GM23338 (cell line): ENCODE data around the gene LDAF1. TPM values are rescaled to one million over a fixed set of nuclear protein-coding genes. Genes with fewer than 3 reads are reported as not detected.

Experiments used
- ATAC-seq: fragments of 200-7000 bp; cut with Tn5 transposase; 3 replicates; pipeline ENCODE4 v1.9.1; 2020
- DNase-seq: peaks from one replicate; pipeline ENCODE4 v3.0.0-alpha.2; 2015; ENCODE audit warnings: low spot score
- H2AFZ ChIP-seq: fragments of 200-600 bp; sonication (generic); 2 replicates; pipeline ENCODE4 v1.8.0; 2016; ENCODE audit warnings: antibody characterized with exemption, mild to moderate bottlenecking, moderate library complexity
- H3F3A ChIP-seq: fragments of 200-600 bp; sonication (generic); replicated peaks from 2 replicates; pipeline ENCODE4 v1.8.0; 2017; ENCODE audit warnings: antibody characterized with exemption, mixed run types, low read depth
- H3K27ac ChIP-seq: fragments of 200-600 bp; sonication (generic); 2 replicates; pipeline ENCODE4 v1.6.1; 2016; ENCODE audit warnings: low read depth
- H3K27me3 ChIP-seq: fragments of 200-600 bp; sonication (generic); 2 replicates; pipeline ENCODE4 v1.8.0; 2016; ENCODE audit warnings: mild to moderate bottlenecking, mixed run types, moderate library complexity; ENCODE audit not compliant: insufficient read depth
- H3K36me3 ChIP-seq: fragments of 200-600 bp; sonication (generic); 2 replicates; pipeline ENCODE4 v1.8.0; 2016; ENCODE audit warnings: mild to moderate bottlenecking; ENCODE audit not compliant: insufficient read depth
- H3K4me1 ChIP-seq: fragments of 200-600 bp; sonication (generic); 2 replicates; pipeline ENCODE4 v1.8.0; 2016; ENCODE audit warnings: mild to moderate bottlenecking, moderate library complexity; ENCODE audit not compliant: insufficient read depth
- H3K4me2 ChIP-seq: fragments of 200-600 bp; sonication (generic); 2 replicates; pipeline ENCODE4 v1.7.1; 2017; ENCODE audit warnings: mixed run types
- H3K4me3 ChIP-seq: fragments of 200-600 bp; sonication (generic); 2 replicates; pipeline ENCODE4 v1.6.1; 2016; ENCODE audit warnings: mixed run types
- H3K79me2 ChIP-seq: fragments of 200-600 bp; sonication (generic); replicated peaks from 2 replicates; pipeline ENCODE4 v1.8.0; 2017; ENCODE audit warnings: mild to moderate bottlenecking; ENCODE audit not compliant: insufficient read depth
- H3K9me2 ChIP-seq: fragments of 200-600 bp; sonication (generic); 2 replicates; pipeline ENCODE4 v1.8.0; 2017; ENCODE audit not compliant: insufficient read depth
- H4K20me1 ChIP-seq: fragments of 200-600 bp; sonication (generic); replicated peaks from 2 replicates; pipeline ENCODE4 v1.8.0; 2017; ENCODE audit warnings: mild to moderate bottlenecking; ENCODE audit not compliant: insufficient read depth
- H3K27ac Mint-ChIP-seq: 2 replicates; pipeline ENCODE4 v1.8.0; 2020; ENCODE audit warnings: inconsistent platforms, mild to moderate bottlenecking, moderate library complexity, mixed read lengths
- H3K27me3 Mint-ChIP-seq: 3 replicates; pipeline ENCODE4 v1.8.0; 2022; ENCODE audit warnings: low read depth, mild to moderate bottlenecking, moderate library complexity, mixed read lengths, inconsistent platforms; ENCODE audit not compliant: insufficient read depth, poor library complexity
- H3K36me3 Mint-ChIP-seq: 3 replicates; pipeline ENCODE4 v1.8.0; 2021; ENCODE audit warnings: low read depth, mild to moderate bottlenecking, inconsistent platforms, moderate library complexity, mixed read lengths
- H3K4me1 Mint-ChIP-seq: 3 replicates; pipeline ENCODE4 v1.8.0; 2020; ENCODE audit warnings: mild to moderate bottlenecking, inconsistent platforms, mixed read lengths
- H3K4me3 Mint-ChIP-seq: 3 replicates; pipeline ENCODE4 v1.8.0; 2021; ENCODE audit warnings: moderate library complexity, mild to moderate bottlenecking, inconsistent platforms, mixed read lengths
- H3K9me3 Mint-ChIP-seq: 3 replicates; pipeline ENCODE4 v1.8.0; 2020; ENCODE audit warnings: moderate library complexity, mild to moderate bottlenecking, inconsistent platforms, mixed read lengths
- CREB1 ChIP-seq: fragments of 250-450 bp; sonication (Bioruptor Pico); IDR thresholded peaks from 2 replicates; pipeline ENCODE4 v1.5.0; 2020; ENCODE audit warnings: low read depth, mild to moderate bottlenecking, moderate library complexity
- CTCF ChIP-seq, 2 experiments: fragments of 200-600 bp in 1 of 2; sonication (generic) in 1 of 2; conservative IDR thresholded peaks; 2 replicates each; pipeline versions ENCODE4 v1.5.1 to v1.6.1; 2016 to 2017; ENCODE audit warnings: antibody characterized with exemption in 2 of 2, low read depth in 2 of 2, mild to moderate bottlenecking in 2 of 2, moderate library complexity in 1 of 2
- EZH2 ChIP-seq: fragments of 200-600 bp; sonication (generic); IDR thresholded peaks from one replicate; pipeline ENCODE4 v1.8.0; 2017; ENCODE audit warnings: antibody characterized with exemption, mild to moderate bottlenecking, low read depth; ENCODE audit not compliant: unreplicated experiment
- EZH2phosphoT487 ChIP-seq: fragments of 200-600 bp; sonication (generic); IDR thresholded peaks from one replicate; pipeline ENCODE4 v1.8.1; 2018; ENCODE audit warnings: antibody characterized with exemption; ENCODE audit not compliant: unreplicated experiment
- JUNB ChIP-seq: IDR thresholded peaks from one replicate; pipeline ENCODE4 v1.6.1; 2016; ENCODE audit warnings: antibody characterized with exemption; ENCODE audit not compliant: unreplicated experiment
- NANOG ChIP-seq: IDR thresholded peaks from 2 replicates; pipeline ENCODE4 v1.6.1; 2016; ENCODE audit warnings: antibody characterized with exemption, borderline replicate concordance
- POLR2AphosphoS5 ChIP-seq: IDR thresholded peaks from 2 replicates; pipeline ENCODE4 v1.6.1; 2016; ENCODE audit warnings: antibody characterized with exemption, low read depth
- STAT1 ChIP-seq: IDR thresholded peaks from one replicate; pipeline ENCODE4 v1.6.1; 2016; ENCODE audit warnings: antibody characterized with exemption; ENCODE audit not compliant: unreplicated experiment
- ZNF114 ChIP-seq: fragments of 250-450 bp; sonication (Bioruptor Pico); IDR thresholded peaks from 2 replicates; pipeline ENCODE4 v1.5.0; 2020; ENCODE audit warnings: mild to moderate bottlenecking, moderate library complexity
- ZNF331 ChIP-seq: fragments of 250-450 bp; sonication (Bioruptor Pico); IDR thresholded peaks from 2 replicates; pipeline ENCODE4 v1.5.0; 2020; ENCODE audit warnings: low read depth, mild to moderate bottlenecking, moderate library complexity
- polyA plus RNA-seq: library from polyadenylated mRNA; unstranded; fragments of >200 nt; fragmentation: Nextera tagmentation; extraction: Ambion mirVana; gene quantifications from 2 replicates; pipeline ENCODE4 v1.2.1, GENCODE V29; 2016
- total RNA-seq: library from RNA; depleted of rRNA; stranded (reverse); fragments of >200 nt; shearing (Covaris generic); gene quantifications from 2 replicates; pipeline ENCODE4 v1.2.3, GENCODE V29; 2014
- TF ChIP-seq, protein P1 (sequence below): IDR thresholded peaks from 2 replicates; pipeline ENCODE4 v1.6.1; 2016; ENCODE audit warnings: antibody characterized with exemption
- TF ChIP-seq, protein P2 (sequence below): IDR thresholded peaks from one replicate; pipeline ENCODE4 v1.6.1; 2018; ENCODE audit warnings: antibody characterized with exemption; ENCODE audit not compliant: unreplicated experiment
- TF ChIP-seq, protein P3 (sequence below): fragments of 250-450 bp; sonication (Bioruptor Pico); IDR thresholded peaks from 2 replicates; pipeline ENCODE4 v1.5.0; 2020; ENCODE audit warnings: mild to moderate bottlenecking, moderate library complexity

LDAF1 gene
- total and polyA plus RNA-seq, 2 experiments from 2014 or later = 20.5 to 33.8 TPM

DNA sequence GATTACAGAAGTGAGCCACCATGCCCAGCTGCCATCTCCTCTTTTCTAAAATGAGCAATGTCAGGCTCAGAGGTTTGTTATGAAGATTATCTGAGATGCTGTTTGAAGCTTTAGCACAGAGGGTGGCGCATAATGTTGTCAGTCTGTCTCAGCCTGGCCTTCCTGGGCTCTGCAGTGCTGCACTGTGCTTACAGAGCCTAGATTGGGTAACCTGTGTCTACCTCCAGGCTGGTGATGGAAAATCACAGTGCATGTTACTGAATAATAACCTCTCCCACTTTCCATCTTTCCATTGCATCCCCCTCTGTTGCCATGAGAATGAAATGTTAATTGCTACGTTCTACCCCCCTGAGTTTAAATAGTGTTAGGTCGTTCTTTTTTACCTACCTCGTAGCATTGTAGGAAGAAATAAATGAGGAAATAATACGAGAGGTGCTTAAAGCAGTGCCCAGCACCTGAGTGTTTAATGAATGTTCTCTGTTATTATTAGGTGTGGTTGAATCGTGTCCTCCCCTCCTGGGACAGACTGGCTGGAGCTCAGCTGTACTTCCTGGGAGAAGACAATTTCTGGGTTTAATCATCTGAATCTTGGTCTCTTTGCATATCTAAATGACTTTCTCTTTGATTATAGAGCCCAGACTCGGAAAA, 6.2 kb downstream of the LDAF1 start:
- Mint-ChIP-seq H3K27me3 (no peaks in the 10 kb centered on the region), H3K4me1 (peaks cover 14% of the 10 kb centered on the region), H3K9me3 (no peaks in the 10 kb centered on the region), H3K36me3 (peaks cover 61% of the 10 kb centered on the region), H3K4me3 (no peak overlapping the region), H3K27ac (no peak overlapping the region)
- H2AFZ ChIP-seq = no peak overlapping the region
- H3K4me2 ChIP-seq = no peak overlapping the region
- DNase-seq (no peak), ATAC-seq (no peak)
- peaks cover 24% of the 10 kb centered on the region for H4K20me1 ChIP-seq
- no peaks in the 10 kb centered on the region for H3F3A ChIP-seq
- no peak overlapping the region for H3K27ac ChIP-seq
- no peak overlapping the region for H3K4me3 ChIP-seq
- no peaks in the 10 kb centered on the region for H3K9me2 ChIP-seq
- H3K4me1 ChIP-seq = peaks cover 10% of the 10 kb centered on the region; the same call in 1 of the 2 replicates
- no peak for TF ChIP-seq STAT1
- no peak for TF ChIP-seq JUNB
- TF ChIP-seq EZH2phosphoT487 = no peak
- TF ChIP-seq ZNF114 = no peak
- TF ChIP-seq CTCF (conservative IDR thresholded peaks at IDR 0.05; ENCODE audit: low read depth in 2 of 2) = no peak
- TF ChIP-seq, protein P1, sequence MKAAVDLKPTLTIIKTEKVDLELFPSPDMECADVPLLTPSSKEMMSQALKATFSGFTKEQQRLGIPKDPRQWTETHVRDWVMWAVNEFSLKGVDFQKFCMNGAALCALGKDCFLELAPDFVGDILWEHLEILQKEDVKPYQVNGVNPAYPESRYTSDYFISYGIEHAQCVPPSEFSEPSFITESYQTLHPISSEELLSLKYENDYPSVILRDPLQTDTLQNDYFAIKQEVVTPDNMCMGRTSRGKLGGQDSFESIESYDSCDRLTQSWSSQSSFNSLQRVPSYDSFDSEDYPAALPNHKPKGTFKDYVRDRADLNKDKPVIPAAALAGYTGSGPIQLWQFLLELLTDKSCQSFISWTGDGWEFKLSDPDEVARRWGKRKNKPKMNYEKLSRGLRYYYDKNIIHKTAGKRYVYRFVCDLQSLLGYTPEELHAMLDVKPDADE = no peak
- TF ChIP-seq CREB1 (CRISPR knock-in tag) = no peak
- TF ChIP-seq POLR2AphosphoS5 = no peak
- no peak for TF ChIP-seq EZH2
- TF ChIP-seq NANOG = no peak
- TF ChIP-seq ZNF331 = no peak
- TF ChIP-seq, protein P2, sequence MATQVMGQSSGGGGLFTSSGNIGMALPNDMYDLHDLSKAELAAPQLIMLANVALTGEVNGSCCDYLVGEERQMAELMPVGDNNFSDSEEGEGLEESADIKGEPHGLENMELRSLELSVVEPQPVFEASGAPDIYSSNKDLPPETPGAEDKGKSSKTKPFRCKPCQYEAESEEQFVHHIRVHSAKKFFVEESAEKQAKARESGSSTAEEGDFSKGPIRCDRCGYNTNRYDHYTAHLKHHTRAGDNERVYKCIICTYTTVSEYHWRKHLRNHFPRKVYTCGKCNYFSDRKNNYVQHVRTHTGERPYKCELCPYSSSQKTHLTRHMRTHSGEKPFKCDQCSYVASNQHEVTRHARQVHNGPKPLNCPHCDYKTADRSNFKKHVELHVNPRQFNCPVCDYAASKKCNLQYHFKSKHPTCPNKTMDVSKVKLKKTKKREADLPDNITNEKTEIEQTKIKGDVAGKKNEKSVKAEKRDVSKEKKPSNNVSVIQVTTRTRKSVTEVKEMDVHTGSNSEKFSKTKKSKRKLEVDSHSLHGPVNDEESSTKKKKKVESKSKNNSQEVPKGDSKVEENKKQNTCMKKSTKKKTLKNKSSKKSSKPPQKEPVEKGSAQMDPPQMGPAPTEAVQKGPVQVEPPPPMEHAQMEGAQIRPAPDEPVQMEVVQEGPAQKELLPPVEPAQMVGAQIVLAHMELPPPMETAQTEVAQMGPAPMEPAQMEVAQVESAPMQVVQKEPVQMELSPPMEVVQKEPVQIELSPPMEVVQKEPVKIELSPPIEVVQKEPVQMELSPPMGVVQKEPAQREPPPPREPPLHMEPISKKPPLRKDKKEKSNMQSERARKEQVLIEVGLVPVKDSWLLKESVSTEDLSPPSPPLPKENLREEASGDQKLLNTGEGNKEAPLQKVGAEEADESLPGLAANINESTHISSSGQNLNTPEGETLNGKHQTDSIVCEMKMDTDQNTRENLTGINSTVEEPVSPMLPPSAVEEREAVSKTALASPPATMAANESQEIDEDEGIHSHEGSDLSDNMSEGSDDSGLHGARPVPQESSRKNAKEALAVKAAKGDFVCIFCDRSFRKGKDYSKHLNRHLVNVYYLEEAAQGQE = no peak
- TF ChIP-seq, protein P3, sequence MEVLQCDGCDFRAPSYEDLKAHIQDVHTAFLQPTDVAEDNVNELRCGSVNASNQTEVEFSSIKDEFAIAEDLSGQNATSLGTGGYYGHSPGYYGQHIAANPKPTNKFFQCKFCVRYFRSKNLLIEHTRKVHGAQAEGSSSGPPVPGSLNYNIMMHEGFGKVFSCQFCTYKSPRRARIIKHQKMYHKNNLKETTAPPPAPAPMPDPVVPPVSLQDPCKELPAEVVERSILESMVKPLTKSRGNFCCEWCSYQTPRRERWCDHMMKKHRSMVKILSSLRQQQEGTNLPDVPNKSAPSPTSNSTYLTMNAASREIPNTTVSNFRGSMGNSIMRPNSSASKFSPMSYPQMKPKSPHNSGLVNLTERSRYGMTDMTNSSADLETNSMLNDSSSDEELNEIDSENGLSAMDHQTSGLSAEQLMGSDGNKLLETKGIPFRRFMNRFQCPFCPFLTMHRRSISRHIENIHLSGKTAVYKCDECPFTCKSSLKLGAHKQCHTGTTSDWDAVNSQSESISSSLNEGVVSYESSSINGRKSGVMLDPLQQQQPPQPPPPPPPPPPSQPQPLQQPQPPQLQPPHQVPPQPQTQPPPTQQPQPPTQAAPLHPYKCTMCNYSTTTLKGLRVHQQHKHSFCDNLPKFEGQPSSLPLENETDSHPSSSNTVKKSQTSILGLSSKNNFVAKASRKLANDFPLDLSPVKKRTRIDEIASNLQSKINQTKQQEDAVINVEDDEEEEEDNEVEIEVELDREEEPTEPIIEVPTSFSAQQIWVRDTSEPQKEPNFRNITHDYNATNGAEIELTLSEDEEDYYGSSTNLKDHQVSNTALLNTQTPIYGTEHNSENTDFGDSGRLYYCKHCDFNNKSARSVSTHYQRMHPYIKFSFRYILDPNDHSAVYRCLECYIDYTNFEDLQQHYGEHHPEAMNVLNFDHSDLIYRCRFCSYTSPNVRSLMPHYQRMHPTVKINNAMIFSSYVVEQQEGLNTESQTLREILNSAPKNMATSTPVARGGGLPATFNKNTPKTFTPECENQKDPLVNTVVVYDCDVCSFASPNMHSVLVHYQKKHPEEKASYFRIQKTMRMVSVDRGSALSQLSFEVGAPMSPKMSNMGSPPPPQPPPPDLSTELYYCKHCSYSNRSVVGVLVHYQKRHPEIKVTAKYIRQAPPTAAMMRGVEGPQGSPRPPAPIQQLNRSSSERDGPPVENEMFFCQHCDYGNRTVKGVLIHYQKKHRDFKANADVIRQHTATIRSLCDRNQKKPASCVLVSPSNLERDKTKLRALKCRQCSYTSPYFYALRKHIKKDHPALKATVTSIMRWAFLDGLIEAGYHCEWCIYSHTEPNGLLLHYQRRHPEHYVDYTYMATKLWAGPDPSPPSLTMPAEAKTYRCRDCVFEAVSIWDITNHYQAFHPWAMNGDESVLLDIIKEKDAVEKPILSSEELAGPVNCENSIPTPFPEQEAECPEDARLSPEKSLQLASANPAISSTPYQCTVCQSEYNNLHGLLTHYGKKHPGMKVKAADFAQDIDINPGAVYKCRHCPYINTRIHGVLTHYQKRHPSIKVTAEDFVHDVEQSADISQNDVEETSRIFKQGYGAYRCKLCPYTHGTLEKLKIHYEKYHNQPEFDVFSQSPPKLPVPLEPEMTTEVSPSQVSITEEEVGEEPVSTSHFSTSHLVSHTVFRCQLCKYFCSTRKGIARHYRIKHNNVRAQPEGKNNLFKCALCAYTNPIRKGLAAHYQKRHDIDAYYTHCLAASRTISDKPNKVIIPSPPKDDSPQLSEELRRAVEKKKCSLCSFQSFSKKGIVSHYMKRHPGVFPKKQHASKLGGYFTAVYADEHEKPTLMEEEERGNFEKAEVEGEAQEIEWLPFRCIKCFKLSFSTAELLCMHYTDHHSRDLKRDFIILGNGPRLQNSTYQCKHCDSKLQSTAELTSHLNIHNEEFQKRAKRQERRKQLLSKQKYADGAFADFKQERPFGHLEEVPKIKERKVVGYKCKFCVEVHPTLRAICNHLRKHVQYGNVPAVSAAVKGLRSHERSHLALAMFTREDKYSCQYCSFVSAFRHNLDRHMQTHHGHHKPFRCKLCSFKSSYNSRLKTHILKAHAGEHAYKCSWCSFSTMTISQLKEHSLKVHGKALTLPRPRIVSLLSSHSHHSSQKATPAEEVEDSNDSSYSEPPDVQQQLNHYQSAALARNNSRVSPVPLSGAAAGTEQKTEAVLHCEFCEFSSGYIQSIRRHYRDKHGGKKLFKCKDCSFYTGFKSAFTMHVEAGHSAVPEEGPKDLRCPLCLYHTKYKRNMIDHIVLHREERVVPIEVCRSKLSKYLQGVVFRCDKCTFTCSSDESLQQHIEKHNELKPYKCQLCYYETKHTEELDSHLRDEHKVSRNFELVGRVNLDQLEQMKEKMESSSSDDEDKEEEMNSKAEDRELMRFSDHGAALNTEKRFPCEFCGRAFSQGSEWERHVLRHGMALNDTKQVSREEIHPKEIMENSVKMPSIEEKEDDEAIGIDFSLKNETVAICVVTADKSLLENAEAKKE (CRISPR knock-in tag) = no peak
- H3K79me2 ChIP-seq = peaks cover 36% of the 10 kb centered on the region
- H3K27me3 ChIP-seq = no peaks in the 10 kb centered on the region
- peaks cover 39% of the 10 kb centered on the region for H3K36me3 ChIP-seq
